Cardiac muscle cell (in vitro differentiated cells and primary cell): ENCODE measurements around the gene DNLZ. TPM values are rescaled to one million over a fixed set of nuclear protein-coding genes. Genes with fewer than 3 reads are reported as not detected.

Experiments used
- DNase-seq, 2 donors: peaks; one replicate each; pipeline versions ENCODE4 v3.0.0 to v3.0.0-alpha.2; 2010 to 2017; ENCODE audit warnings: low read depth in 1 of 2, low spot score in 1 of 2
- H3K27ac ChIP-seq: fragments of 200-600 bp; sonication (generic); 2 replicates; pipeline ENCODE4 v1.5.1; 2016
- H3K27me3 ChIP-seq: fragments of 200-600 bp; sonication (generic); 2 replicates; pipeline ENCODE4 v1.6.0; 2016; ENCODE audit warnings: control low read depth
- H3K36me3 ChIP-seq: fragments of 200-600 bp; sonication (generic); 2 replicates; pipeline ENCODE4 v1.5.1; 2016; ENCODE audit warnings: control low read depth
- H3K4me1 ChIP-seq: fragments of 200-600 bp; sonication (generic); 2 replicates; pipeline ENCODE4 v1.8.1; 2017; ENCODE audit warnings: low read depth, mild to moderate bottlenecking, mixed run types
- H3K4me3 ChIP-seq: fragments of 200-600 bp; sonication (generic); 2 replicates; pipeline ENCODE4 v1.5.1; 2016; ENCODE audit warnings: mild to moderate bottlenecking
- H3K9me3 ChIP-seq: fragments of 200-600 bp; sonication (generic); 2 replicates; pipeline ENCODE4 v1.5.1; 2017; ENCODE audit warnings: low read depth, mild to moderate bottlenecking, control low read depth
- CTCF ChIP-seq: IDR thresholded peaks from 2 replicates; pipeline ENCODE4 v1.5.1; 2012; ENCODE audit warnings: low read depth, mild to moderate bottlenecking, low read length
- polyA plus RNA-seq: library from polyadenylated mRNA; unstranded; fragments of >200 nt; fragmentation: Nextera tagmentation; extraction: Ambion mirVana; gene quantifications from 2 replicates; pipeline ENCODE4 v1.2.1, GENCODE V29; 2016
- total RNA-seq: library from RNA; depleted of rRNA; stranded (reverse); fragments of >200 nt; gene quantifications from 2 replicates; pipeline ENCODE4 v1.2.3, GENCODE V29; 2016

DNLZ gene
- total and polyA plus RNA-seq, 2 experiments from 2014 or later = 28.0 to 48.2 TPM

GRCh38 chr9:136346157-136346481 is 17.4 kb downstream of the DNLZ start:
- TF ChIP-seq CTCF = no peak
- DNase-seq = no peak
- Histone ChIP-seq H3K4me1 (peaks cover 17% of the 10 kb centered on the region), H3K27me3 (no peaks in the 10 kb centered on the region), H3K27ac (peak overlapping the region; percentile 73), H3K9me3 (no peaks in the 10 kb centered on the region), H3K4me3 (no peak overlapping the region), H3K36me3 (no peaks in the 10 kb centered on the region)

DNA sequence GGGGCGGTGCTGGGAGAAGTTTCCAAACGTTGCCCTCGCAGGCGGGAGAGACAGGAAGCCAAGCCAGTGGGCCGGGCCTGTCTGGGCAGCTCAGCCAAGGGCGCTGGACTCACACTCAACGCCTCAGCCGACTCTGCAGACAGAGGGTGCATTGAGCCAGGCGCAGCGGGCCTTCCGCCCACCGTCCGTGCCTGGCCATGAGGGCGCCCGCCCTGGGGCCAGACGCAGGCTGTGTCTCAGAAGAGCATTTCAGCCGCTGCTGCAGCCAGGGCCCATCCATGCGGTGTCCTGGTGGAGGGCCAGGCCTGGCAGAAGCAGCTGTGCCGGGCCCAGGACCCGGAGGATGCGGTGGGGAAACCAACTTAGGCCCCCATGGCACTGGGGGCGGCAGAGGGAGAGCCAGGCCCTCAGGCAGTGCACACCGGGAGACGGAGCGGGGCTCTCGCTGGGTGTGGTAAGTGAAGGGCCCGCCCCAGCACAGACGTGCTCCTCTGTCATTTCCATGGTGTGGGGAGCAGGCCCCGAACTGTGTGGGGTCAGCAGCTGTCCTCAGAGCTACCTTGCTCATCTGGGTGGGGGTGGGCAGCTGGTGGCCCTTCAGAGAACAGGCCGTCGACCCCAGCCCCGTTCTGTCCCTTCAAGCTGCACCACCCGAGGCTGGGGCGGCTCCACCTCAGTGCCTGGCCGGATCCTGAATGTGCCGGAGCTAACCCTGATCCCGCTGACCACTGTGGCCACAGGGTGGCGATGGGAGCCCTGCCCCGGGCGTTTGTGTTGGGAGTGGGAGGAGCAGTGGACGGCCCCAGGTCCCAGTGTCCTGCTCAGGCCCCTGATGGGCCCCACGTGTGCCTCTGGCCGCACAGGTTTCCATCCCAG is 18.0 kb downstream of the DNLZ start:
- peak; percentile 52 to 73 for DNase-seq
- H3K36me3 ChIP-seq = no peaks in the 10 kb centered on the region
- H3K27ac ChIP-seq = peak overlapping the region; percentile 73
- H3K9me3 ChIP-seq = no peaks in the 10 kb centered on the region
- H3K4me3 ChIP-seq = no peak overlapping the region
- no peaks in the 10 kb centered on the region for H3K27me3 ChIP-seq
- peaks cover 17% of the 10 kb centered on the region for H3K4me1 ChIP-seq
- peak; percentile 54 for TF ChIP-seq CTCF

GRCh38 chr9:136344544-136345280 is 18.8 kb downstream of the DNLZ start:
- Histone ChIP-seq H3K36me3 (no peaks in the 10 kb centered on the region), H3K4me3 (no peak overlapping the region), H3K4me1 (peaks cover 17% of the 10 kb centered on the region), H3K27ac (no peak overlapping the region), H3K27me3 (no peaks in the 10 kb centered on the region), H3K9me3 (no peaks in the 10 kb centered on the region)
- no peak for DNase-seq
- TF ChIP-seq CTCF = no peak

GRCh38 chr9:136343884-136344269 is 19.7 kb downstream of the DNLZ start:
- no peaks in the 10 kb centered on the region for H3K9me3 ChIP-seq
- no peak overlapping the region for H3K4me3 ChIP-seq
- H3K36me3 ChIP-seq = no peaks in the 10 kb centered on the region
- no peaks in the 10 kb centered on the region for H3K27me3 ChIP-seq
- DNase-seq = no peak
- TF ChIP-seq CTCF = no peak
- peaks cover 17% of the 10 kb centered on the region for H3K4me1 ChIP-seq
- peak overlapping the region; percentile 80 for H3K27ac ChIP-seq

GRCh38 chr9:136343121-136343883 is 20.2 kb downstream of the DNLZ start:
- Histone ChIP-seq H3K4me1 (peaks cover 17% of the 10 kb centered on the region), H3K27ac (peak overlapping the region; percentile 80), H3K4me3 (no peak overlapping the region), H3K36me3 (no peaks in the 10 kb centered on the region), H3K27me3 (no peaks in the 10 kb centered on the region), H3K9me3 (no peaks in the 10 kb centered on the region)
- peak in 1 of 2 donors; percentile 50 for DNase-seq
- TF ChIP-seq CTCF = no peak
